ENCODE results near the gene DUS3L. TPM values are rescaled to one million over a fixed set of nuclear protein-coding genes. Genes with fewer than 3 reads are reported as not detected.

The DUS3L gene
- total RNA-seq, 4 donors from 2014 or later = 30.6 to 46.1 (median 37.1) TPM

GRCh38 chr19:5832527-5833216, 41.7 kb upstream of the DUS3L start:
- Histone ChIP-seq H3K9me3 (no peaks in the 10 kb centered on the region), H3K36me3 (no peaks in the 10 kb centered on the region), H3K27ac (no peak overlapping the region), H3K4me1 (peaks cover 0 to 7% of the 10 kb centered on the region in 2 donors), H3K27me3 (peaks cover 0 to 6% of the 10 kb centered on the region in 2 donors), H3K4me3 (no peak overlapping the region)
- DNase-seq = no peak
- no peak for TF ChIP-seq CTCF (IDR thresholded peaks at IDR 0.05)
- no peak for TF ChIP-seq POLR2A (IDR thresholded peaks at IDR 0.05)
- intact Hi-C loops (cut with DNase I; ENCODE audit: low total_unique reads) = no loop called here

DNA sequence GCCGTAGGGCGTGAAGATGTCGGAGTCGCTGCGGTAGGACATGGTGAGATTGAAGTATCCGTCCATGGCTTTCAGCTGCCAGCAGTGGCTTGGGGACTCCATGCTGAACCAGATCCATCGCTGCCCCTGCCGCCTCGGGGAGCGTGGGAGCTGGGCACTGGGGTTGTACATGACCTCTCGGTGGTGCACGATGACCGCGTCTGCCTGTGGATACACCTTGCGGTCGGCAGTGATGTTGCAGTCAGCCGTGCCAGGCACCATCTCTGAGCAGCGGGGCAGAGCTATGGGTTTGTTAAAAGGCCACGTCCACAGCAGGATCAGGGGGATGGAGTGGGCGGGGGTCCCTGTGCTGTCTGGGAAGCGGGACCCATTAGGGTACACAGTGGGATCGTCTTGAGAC, 41.1 kb upstream of the DUS3L start:
- TF ChIP-seq POLR2A (IDR thresholded peaks at IDR 0.05) (no peak), CTCF (IDR thresholded peaks at IDR 0.05) (no peak)
- DNase-seq = no peak
- peaks cover 0 to 7% of the 10 kb centered on the region in 2 donors for H3K4me1 ChIP-seq
- H3K27ac ChIP-seq = no peak overlapping the region
- intact Hi-C loops (cut with DNase I; ENCODE audit: low total_unique reads) = no loop called here
- peaks cover 0 to 6% of the 10 kb centered on the region in 2 donors for H3K27me3 ChIP-seq
- H3K36me3 ChIP-seq = no peaks in the 10 kb centered on the region
- H3K4me3 ChIP-seq = no peak overlapping the region
- H3K9me3 ChIP-seq = no peaks in the 10 kb centered on the region

GRCh38 chr19:5831159-5831558, 40.2 kb upstream of the DUS3L start:
- Histone ChIP-seq H3K4me3 (no peak overlapping the region), H3K4me1 (peaks cover 0 to 7% of the 10 kb centered on the region in 2 donors), H3K27ac (no peak overlapping the region), H3K9me3 (no peaks in the 10 kb centered on the region), H3K27me3 (peaks cover 0 to 6% of the 10 kb centered on the region in 2 donors), H3K36me3 (no peaks in the 10 kb centered on the region)
- TF ChIP-seq POLR2A (IDR thresholded peaks at IDR 0.05) = no peak
- no peak for TF ChIP-seq CTCF (IDR thresholded peaks at IDR 0.05)
- intact Hi-C loops (cut with DNase I; ENCODE audit: low total_unique reads) = no loop called here
- no peak for DNase-seq

DNA sequence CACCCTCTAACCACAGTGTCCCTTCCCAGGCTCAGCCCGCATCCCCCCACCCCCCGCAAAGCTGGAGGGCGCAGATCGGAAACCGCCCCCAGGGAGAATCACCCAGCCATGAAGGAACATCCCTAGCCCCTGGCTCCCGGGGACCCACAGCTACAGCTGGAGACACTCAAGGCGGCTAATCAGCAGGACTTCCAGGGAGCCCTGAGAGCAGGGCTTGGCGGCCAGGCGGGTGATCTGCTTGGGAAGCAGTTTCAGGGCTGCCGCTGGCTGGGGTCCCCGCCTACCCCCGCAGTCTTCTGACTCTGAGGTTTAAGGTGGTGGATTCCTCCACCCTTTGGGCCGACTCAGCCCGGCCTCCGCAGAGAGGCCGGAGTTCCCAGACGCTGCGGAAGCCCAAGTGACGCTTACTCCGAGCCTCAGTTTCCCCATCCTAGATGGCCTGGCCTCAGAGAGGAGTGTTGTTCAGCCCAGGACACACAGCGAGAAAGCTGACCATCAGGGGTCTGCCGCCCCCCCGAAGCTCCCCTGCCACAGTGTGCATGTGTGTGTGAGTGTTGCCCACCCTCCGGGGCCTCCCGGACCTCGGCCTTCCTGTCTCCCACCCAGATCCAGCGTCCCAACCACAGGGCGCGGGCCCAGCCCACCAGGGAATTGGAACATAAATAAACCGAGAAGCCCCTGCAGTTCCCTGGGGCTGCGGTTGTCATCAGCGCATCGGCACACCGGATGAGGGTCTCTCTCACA, 38.8 kb upstream of the DUS3L start:
- intact Hi-C loops (cut with DNase I; ENCODE audit: low total_unique reads) = no loop called here
- TF ChIP-seq CTCF (IDR thresholded peaks at IDR 0.05) (no peak), POLR2A (IDR thresholded peaks at IDR 0.05) (no peak)
- Histone ChIP-seq H3K4me1 (peaks cover 0 to 7% of the 10 kb centered on the region in 2 donors), H3K36me3 (no peaks in the 10 kb centered on the region), H3K27ac (peak overlapping the region in 1 of 2 donors; percentile 12), H3K9me3 (no peaks in the 10 kb centered on the region), H3K4me3 (no peak overlapping the region), H3K27me3 (peaks cover 0 to 6% of the 10 kb centered on the region in 2 donors)
- DNase-seq = no peak
